ENCODE measurements around the gene TESPA1. TPM values are rescaled to one million over a fixed set of nuclear protein-coding genes. Genes with fewer than 3 reads are reported as not detected.

The TESPA1 gene
- polyA plus RNA-seq, 1 of the 3 experiments (the other 2 are of a cell fraction), result not detected

- no peaks in the 10 kb centered on the region for H3K9me3 ChIP-seq
- TF ChIP-seq MAX (IDR thresholded peaks at IDR 0.05; ENCODE audit: low read depth), result no peak
- TF ChIP-seq RAD21 (IDR thresholded peaks at IDR 0.05; ENCODE audit: low read length), result no peak
- no peaks in the 10 kb centered on the region for H3F3A ChIP-seq (replicated peaks; ENCODE audit: insufficient read depth)
- H3K4me2 ChIP-seq, result no peak overlapping the region
- ChIA-PET CTCF (interaction anchor here (0.7 to 1.3 kb wide), 4 partner anchors 12 to 375 kb away, joined by 3 to 5 read pairs (median 4); no protein-coding TSS in a partner anchor), POLR2A (no interaction called here)
- H3K4me1 ChIP-seq (ENCODE audit: control insufficient read depth in 1 of 2, insufficient read depth in 2 of 2, low read depth in 1 of 2, low read length in 1 of 2), result no peaks in the 10 kb centered on the region
- no peak for DNase-seq
- H3K9me2 ChIP-seq, result no peaks in the 10 kb centered on the region
- no peaks in the 10 kb centered on the region for H3K36me3 ChIP-seq (replicated peaks in 1 of 2; ENCODE audit: control insufficient read depth in 1 of 2, insufficient read depth in 2 of 2, low read length in 1 of 2)
- no peaks in the 10 kb centered on the region for H4K20me1 ChIP-seq (ENCODE audit: insufficient read depth)
- peaks cover 15% of the 10 kb centered on the region; the same call in 1 of the 2 replicates for H3K27me3 ChIP-seq (ENCODE audit: insufficient read depth)
- H3K27ac ChIP-seq (ENCODE audit: low read depth in 2 of 2, low read length in 1 of 2), result no peak overlapping the region
- H3K9ac ChIP-seq, result no peak overlapping the region
- H3K4me3 ChIP-seq (ENCODE audit: low read depth in 2 of 2, low read length in 1 of 2), result no peak overlapping the region
- WGBS (ENCODE audit: low lambda C conversion rate), result 8% methylated on average over 3 of the region's 3 CpGs
- no peak overlapping the region for H2AFZ ChIP-seq (ENCODE audit: low read depth)
- H3K79me2 ChIP-seq (ENCODE audit: insufficient read depth), result no peaks in the 10 kb centered on the region
Measured at GRCh38 chr12:54970741-54971140, 13.8 kb downstream of the TESPA1 start.

GRCh38 chr12:54968181-54968730, 16.3 kb downstream of the TESPA1 start:
- POLR2A ChIA-PET, result no interaction called here
- no peak overlapping the region for H3K9ac ChIP-seq
- H4K20me1 ChIP-seq (ENCODE audit: insufficient read depth), result no peaks in the 10 kb centered on the region
- no peak overlapping the region for H3K4me2 ChIP-seq
- H3K4me3 ChIP-seq (ENCODE audit: low read depth in 2 of 2, low read length in 1 of 2), result no peak overlapping the region
- H3K79me2 ChIP-seq (ENCODE audit: insufficient read depth), result no peaks in the 10 kb centered on the region
- peaks cover 29% of the 10 kb centered on the region; the same call in 1 of the 2 replicates for H3K27me3 ChIP-seq (ENCODE audit: insufficient read depth)
- no peak for DNase-seq
- H3K4me1 ChIP-seq (ENCODE audit: control insufficient read depth in 1 of 2, insufficient read depth in 2 of 2, low read depth in 1 of 2, low read length in 1 of 2), result no peaks in the 10 kb centered on the region
- H3K9me2 ChIP-seq, result no peaks in the 10 kb centered on the region
- H2AFZ ChIP-seq (ENCODE audit: low read depth), result no peak overlapping the region
- H3K9me3 ChIP-seq, result no peaks in the 10 kb centered on the region
- no peaks in the 10 kb centered on the region for H3K36me3 ChIP-seq (replicated peaks in 1 of 2; ENCODE audit: control insufficient read depth in 1 of 2, insufficient read depth in 2 of 2, low read length in 1 of 2)
- no peaks in the 10 kb centered on the region for H3F3A ChIP-seq (replicated peaks; ENCODE audit: insufficient read depth)
- CTCF ChIA-PET, result interaction anchor here (1.1 to 1.9 kb wide), 2 partner anchors 25 to 219 kb away, joined by 3 to 4 read pairs; no protein-coding TSS in a partner anchor
- under 1% methylated on average over 4 of the region's 4 CpGs for WGBS (ENCODE audit: low lambda C conversion rate)
- no peak overlapping the region for H3K27ac ChIP-seq (ENCODE audit: low read depth in 2 of 2, low read length in 1 of 2)
- TF ChIP-seq POLR2AphosphoS5 (IDR thresholded peaks at IDR 0.05; ENCODE audit: low read depth, low read length) (no peak), ZBTB33 (IDR thresholded peaks at IDR 0.05; ENCODE audit: borderline replicate concordance, low read depth) (no peak), TAF1 (IDR thresholded peaks at IDR 0.05; ENCODE audit: borderline replicate concordance, low read depth, low read length) (no peak), TCF12 (IDR thresholded peaks at IDR 0.05) (no peak), FOXJ3 (CRISPR knock-in tag; IDR thresholded peaks at IDR 0.05) (no peak), TEAD4 (IDR thresholded peaks at IDR 0.05; ENCODE audit: borderline replicate concordance, insufficient read depth) (no peak), RFX5 (IDR thresholded peaks at IDR 0.05; ENCODE audit: low read length) (no peak), SMC3 (IDR thresholded peaks at IDR 0.05; ENCODE audit: low read depth, low read length) (no peak), USF1 (IDR thresholded peaks at IDR 0.05; ENCODE audit: borderline replicate concordance, low read depth) (no peak), GABPA (IDR thresholded peaks at IDR 0.05; ENCODE audit: low read depth) (no peak), YY1 (IDR thresholded peaks at IDR 0.05; ENCODE audit: low read depth) (no peak), NFIC (IDR thresholded peaks at IDR 0.05; ENCODE audit: borderline replicate concordance) (no peak), EZH2phosphoT487 (IDR thresholded peaks at IDR 0.05; ENCODE audit: borderline replicate concordance, low read depth) (no peak), MAX (IDR thresholded peaks at IDR 0.05; ENCODE audit: low read depth) (no peak), GATA2 (CRISPR knock-in tag; IDR thresholded peaks at IDR 0.05) (no peak), FOSL2 (IDR thresholded peaks at IDR 0.05; ENCODE audit: borderline replicate concordance, low read depth) (no peak), PBX3 (IDR thresholded peaks at IDR 0.05) (no peak), REST (IDR thresholded peaks at IDR 0.05; ENCODE audit: low read depth, low read length) (no peak)
